SK-N-SH treated with all-trans-retinoic acid at 6 μM for 48 hours (cell line): ENCODE measurements around the gene HMOX1.

Experiments
- ATAC-seq: fragments of 200-7000 bp; cut with Tn5 transposase; 3 replicates; pipeline ENCODE4 v1.9.1; 2020; ENCODE audit warnings: mild to moderate bottlenecking, moderate library complexity
- ARNTL ChIP-seq: fragments of 450-650 bp; formaldehyde crosslinking; IDR thresholded peaks from 2 replicates; pipeline ENCODE4 v1.5.0; 2020; ENCODE audit warnings: low read depth, mild to moderate bottlenecking, moderate library complexity, borderline replicate concordance
- BACH2 ChIP-seq: fragments of 250-450 bp; sonication (Bioruptor Pico); IDR thresholded peaks from 2 replicates; pipeline ENCODE4 v1.9.0; 2021; ENCODE audit warnings: mild to moderate bottlenecking, borderline replicate concordance
- CSDC2 ChIP-seq: fragments of 250-450 bp; sonication (Bioruptor Pico); IDR thresholded peaks from 2 replicates; pipeline ENCODE4 v1.5.0; 2020; ENCODE audit warnings: mild to moderate bottlenecking, moderate library complexity
- ESRRG ChIP-seq: fragments of 250-450 bp; sonication (Bioruptor Pico); IDR thresholded peaks from 2 replicates; pipeline ENCODE4 v1.6.1; 2021; ENCODE audit warnings: mild to moderate bottlenecking
- GLIS3 ChIP-seq: fragments of 250-450 bp; sonication (Bioruptor Pico); IDR thresholded peaks from 2 replicates; pipeline ENCODE4 v1.5.0; 2020; ENCODE audit warnings: mild to moderate bottlenecking, moderate library complexity
- OSR1 ChIP-seq: fragments of 250-450 bp; sonication (Bioruptor Pico); IDR thresholded peaks from 2 replicates; pipeline ENCODE4 v1.8.0; 2022; ENCODE audit warnings: moderate library complexity, mild to moderate bottlenecking, inconsistent platforms
- PPARA ChIP-seq: fragments of 250-450 bp; sonication (Bioruptor Pico); IDR thresholded peaks from 2 replicates; pipeline ENCODE4 v1.5.0; 2020; ENCODE audit warnings: mild to moderate bottlenecking, borderline replicate concordance
- RARB ChIP-seq: fragments of 250-450 bp; sonication (Bioruptor Pico); IDR thresholded peaks from 2 replicates; pipeline ENCODE4 v1.8.0; 2021; ENCODE audit warnings: mild to moderate bottlenecking, moderate library complexity
- SNAI2 ChIP-seq: fragments of 250-450 bp; sonication (Bioruptor Pico); IDR thresholded peaks from 2 replicates; pipeline ENCODE4 v1.5.0; 2020; ENCODE audit warnings: mild to moderate bottlenecking, moderate library complexity
- TCF4 ChIP-seq: fragments of 250-450 bp; sonication (Bioruptor Pico); IDR thresholded peaks from 2 replicates; pipeline ENCODE4 v1.8.0; 2021; ENCODE audit warnings: mild to moderate bottlenecking, moderate library complexity, borderline replicate concordance
- TOX ChIP-seq: fragments of 250-450 bp; sonication (Bioruptor Pico); IDR thresholded peaks from 2 replicates; pipeline ENCODE4 v1.8.0; 2021; ENCODE audit warnings: mild to moderate bottlenecking, moderate library complexity, borderline replicate concordance
- ZFP3 ChIP-seq: fragments of 250-450 bp; sonication (Bioruptor Pico); IDR thresholded peaks from 2 replicates; pipeline ENCODE4 v1.5.0; 2020; ENCODE audit warnings: mild to moderate bottlenecking, moderate library complexity
- ZFP30 ChIP-seq: fragments of 450-650 bp; formaldehyde crosslinking; IDR thresholded peaks from 2 replicates; pipeline ENCODE4 v1.5.0; 2022; ENCODE audit warnings: mild to moderate bottlenecking, moderate library complexity
- ZNF70 ChIP-seq: fragments of 450-650 bp; formaldehyde crosslinking; IDR thresholded peaks from 2 replicates; pipeline ENCODE4 v1.5.0; 2020; ENCODE audit warnings: mild to moderate bottlenecking, moderate library complexity
- ZNF8 ChIP-seq: fragments of 450-650 bp; formaldehyde crosslinking; IDR thresholded peaks from 2 replicates; pipeline ENCODE4 v1.5.0; 2020; ENCODE audit warnings: mild to moderate bottlenecking, moderate library complexity
- TF ChIP-seq, protein P1 (sequence below): fragments of 250-450 bp; sonication (Bioruptor Pico); IDR thresholded peaks from 2 replicates; pipeline ENCODE4 v1.5.1; 2021; ENCODE audit warnings: mild to moderate bottlenecking, moderate library complexity
- TF ChIP-seq, protein P2 (sequence below): fragments of 250-450 bp; sonication (Bioruptor Pico); IDR thresholded peaks from 2 replicates; pipeline ENCODE4 v1.8.0; 2020; ENCODE audit warnings: mild to moderate bottlenecking, moderate library complexity, borderline replicate concordance
- TF ChIP-seq, protein P3 (sequence below): fragments of 250-450 bp; sonication (Bioruptor Pico); IDR thresholded peaks from 2 replicates; pipeline ENCODE4 v1.5.0; 2020; ENCODE audit warnings: mild to moderate bottlenecking, moderate library complexity
- TF ChIP-seq, protein P4 (sequence below): fragments of 250-450 bp; sonication (Bioruptor Pico); IDR thresholded peaks from 2 replicates; pipeline ENCODE4 v1.5.1; 2020; ENCODE audit warnings: low read depth, mild to moderate bottlenecking, moderate library complexity
- TF ChIP-seq, protein P5 (sequence below): fragments of 250-450 bp; sonication (Bioruptor Pico); IDR thresholded peaks from 2 replicates; pipeline ENCODE4 v1.8.0; 2021; ENCODE audit warnings: low read depth, mild to moderate bottlenecking, moderate library complexity, borderline replicate concordance

HMOX1 gene

DNA sequence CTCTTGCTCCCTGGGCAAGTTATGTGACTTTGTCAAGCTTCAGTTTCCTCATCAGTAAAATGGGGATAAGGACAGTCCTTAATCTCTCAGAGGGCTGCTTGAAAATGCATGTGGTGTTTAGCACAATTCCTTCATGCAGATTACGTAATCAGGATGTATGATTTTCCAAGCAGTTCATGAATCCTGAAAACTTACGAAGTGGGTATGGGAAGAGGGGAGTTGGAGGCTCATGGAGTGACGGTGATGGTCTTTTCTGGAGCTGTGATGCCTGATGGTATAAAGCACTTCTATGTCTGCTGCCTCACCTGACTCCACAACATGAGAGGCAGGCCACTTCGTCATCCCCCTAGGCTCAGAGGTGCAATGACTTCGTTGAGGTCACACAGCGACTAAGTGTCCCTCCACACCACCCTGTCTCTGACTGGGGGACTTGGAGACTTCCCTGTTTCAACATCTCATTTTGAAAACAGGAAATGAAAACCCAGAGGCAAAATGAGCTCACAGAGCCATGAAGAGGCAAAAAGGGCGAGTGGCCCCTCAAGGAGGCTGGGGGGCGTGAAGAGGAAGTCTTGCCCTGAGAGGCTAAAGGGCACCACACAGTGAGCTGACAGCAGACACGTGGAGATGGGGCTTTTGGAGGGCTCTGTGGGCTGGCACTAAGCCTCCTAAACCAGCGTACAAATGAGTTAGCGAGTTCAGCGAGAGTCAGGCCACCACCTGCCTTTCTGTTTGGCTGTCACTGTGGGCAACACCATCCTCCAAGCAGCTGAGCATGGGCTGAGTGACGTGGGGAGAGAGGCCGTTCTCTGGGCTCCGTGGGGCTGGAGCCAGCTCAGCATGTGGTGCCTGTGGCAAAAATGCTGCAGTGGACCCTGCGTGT, 29.1 kb downstream of the HMOX1 start:
- ATAC-seq, result no peak
- no peak for TF ChIP-seq ZFP3 (CRISPR knock-in tag)
- TF ChIP-seq CSDC2 (CRISPR knock-in tag), result no peak
- no peak for TF ChIP-seq BACH2
- TF ChIP-seq, protein P1, sequence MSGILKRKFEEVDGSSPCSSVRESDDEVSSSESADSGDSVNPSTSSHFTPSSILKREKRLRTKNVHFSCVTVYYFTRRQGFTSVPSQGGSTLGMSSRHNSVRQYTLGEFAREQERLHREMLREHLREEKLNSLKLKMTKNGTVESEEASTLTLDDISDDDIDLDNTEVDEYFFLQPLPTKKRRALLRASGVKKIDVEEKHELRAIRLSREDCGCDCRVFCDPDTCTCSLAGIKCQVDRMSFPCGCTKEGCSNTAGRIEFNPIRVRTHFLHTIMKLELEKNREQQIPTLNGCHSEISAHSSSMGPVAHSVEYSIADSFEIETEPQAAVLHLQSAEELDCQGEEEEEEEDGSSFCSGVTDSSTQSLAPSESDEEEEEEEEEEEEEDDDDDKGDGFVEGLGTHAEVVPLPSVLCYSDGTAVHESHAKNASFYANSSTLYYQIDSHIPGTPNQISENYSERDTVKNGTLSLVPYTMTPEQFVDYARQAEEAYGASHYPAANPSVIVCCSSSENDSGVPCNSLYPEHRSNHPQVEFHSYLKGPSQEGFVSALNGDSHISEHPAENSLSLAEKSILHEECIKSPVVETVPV (CRISPR knock-in tag), result no peak
- TF ChIP-seq, protein P2, sequence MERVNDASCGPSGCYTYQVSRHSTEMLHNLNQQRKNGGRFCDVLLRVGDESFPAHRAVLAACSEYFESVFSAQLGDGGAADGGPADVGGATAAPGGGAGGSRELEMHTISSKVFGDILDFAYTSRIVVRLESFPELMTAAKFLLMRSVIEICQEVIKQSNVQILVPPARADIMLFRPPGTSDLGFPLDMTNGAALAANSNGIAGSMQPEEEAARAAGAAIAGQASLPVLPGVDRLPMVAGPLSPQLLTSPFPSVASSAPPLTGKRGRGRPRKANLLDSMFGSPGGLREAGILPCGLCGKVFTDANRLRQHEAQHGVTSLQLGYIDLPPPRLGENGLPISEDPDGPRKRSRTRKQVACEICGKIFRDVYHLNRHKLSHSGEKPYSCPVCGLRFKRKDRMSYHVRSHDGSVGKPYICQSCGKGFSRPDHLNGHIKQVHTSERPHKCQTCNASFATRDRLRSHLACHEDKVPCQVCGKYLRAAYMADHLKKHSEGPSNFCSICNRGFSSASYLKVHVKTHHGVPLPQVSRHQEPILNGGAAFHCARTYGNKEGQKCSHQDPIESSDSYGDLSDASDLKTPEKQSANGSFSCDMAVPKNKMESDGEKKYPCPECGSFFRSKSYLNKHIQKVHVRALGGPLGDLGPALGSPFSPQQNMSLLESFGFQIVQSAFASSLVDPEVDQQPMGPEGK (CRISPR knock-in tag), result no peak
- TF ChIP-seq OSR1 (CRISPR knock-in tag), result no peak
- TF ChIP-seq ARNTL, result no peak
- no peak for TF ChIP-seq ESRRG (CRISPR knock-in tag)
- TF ChIP-seq, protein P3, sequence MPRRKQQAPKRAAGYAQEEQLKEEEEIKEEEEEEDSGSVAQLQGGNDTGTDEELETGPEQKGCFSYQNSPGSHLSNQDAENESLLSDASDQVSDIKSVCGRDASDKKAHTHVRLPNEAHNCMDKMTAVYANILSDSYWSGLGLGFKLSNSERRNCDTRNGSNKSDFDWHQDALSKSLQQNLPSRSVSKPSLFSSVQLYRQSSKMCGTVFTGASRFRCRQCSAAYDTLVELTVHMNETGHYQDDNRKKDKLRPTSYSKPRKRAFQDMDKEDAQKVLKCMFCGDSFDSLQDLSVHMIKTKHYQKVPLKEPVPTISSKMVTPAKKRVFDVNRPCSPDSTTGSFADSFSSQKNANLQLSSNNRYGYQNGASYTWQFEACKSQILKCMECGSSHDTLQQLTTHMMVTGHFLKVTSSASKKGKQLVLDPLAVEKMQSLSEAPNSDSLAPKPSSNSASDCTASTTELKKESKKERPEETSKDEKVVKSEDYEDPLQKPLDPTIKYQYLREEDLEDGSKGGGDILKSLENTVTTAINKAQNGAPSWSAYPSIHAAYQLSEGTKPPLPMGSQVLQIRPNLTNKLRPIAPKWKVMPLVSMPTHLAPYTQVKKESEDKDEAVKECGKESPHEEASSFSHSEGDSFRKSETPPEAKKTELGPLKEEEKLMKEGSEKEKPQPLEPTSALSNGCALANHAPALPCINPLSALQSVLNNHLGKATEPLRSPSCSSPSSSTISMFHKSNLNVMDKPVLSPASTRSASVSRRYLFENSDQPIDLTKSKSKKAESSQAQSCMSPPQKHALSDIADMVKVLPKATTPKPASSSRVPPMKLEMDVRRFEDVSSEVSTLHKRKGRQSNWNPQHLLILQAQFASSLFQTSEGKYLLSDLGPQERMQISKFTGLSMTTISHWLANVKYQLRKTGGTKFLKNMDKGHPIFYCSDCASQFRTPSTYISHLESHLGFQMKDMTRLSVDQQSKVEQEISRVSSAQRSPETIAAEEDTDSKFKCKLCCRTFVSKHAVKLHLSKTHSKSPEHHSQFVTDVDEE, result no peak
- TF ChIP-seq, protein P4, sequence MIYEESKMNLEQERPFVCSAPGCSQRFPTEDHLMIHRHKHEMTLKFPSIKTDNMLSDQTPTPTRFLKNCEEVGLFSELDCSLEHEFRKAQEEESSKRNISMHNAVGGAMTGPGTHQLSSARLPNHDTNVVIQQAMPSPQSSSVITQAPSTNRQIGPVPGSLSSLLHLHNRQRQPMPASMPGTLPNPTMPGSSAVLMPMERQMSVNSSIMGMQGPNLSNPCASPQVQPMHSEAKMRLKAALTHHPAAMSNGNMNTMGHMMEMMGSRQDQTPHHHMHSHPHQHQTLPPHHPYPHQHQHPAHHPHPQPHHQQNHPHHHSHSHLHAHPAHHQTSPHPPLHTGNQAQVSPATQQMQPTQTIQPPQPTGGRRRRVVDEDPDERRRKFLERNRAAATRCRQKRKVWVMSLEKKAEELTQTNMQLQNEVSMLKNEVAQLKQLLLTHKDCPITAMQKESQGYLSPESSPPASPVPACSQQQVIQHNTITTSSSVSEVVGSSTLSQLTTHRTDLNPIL (CRISPR knock-in tag), result no peak
- no peak for TF ChIP-seq PPARA

DNA sequence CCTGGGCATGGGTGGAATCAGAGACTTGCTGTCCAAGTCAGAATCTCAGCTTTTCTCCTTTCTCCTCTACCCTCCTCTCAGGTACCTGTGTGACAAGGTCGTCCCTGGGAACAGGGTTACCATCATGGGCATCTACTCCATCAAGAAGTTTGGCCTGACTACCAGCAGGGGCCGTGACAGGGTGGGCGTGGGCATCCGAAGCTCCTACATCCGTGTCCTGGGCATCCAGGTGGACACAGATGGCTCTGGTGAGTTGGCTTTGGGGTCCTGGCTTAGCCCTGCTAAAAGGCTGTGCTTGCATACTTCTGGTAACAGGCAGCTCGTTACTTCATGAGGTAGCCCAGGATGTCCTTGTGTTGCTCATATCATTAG, 29.8 kb downstream of the HMOX1 start:
- no peak for ATAC-seq
- TF ChIP-seq BACH2, result no peak
- TF ChIP-seq, protein P1 (CRISPR knock-in tag), result no peak
- no peak for TF ChIP-seq RARB
- no peak for TF ChIP-seq TOX
- TF ChIP-seq ZFP30 (CRISPR knock-in tag), result no peak
- TF ChIP-seq OSR1 (CRISPR knock-in tag), result no peak
- TF ChIP-seq ZNF70 (CRISPR knock-in tag), result no peak
- TF ChIP-seq, protein P5, sequence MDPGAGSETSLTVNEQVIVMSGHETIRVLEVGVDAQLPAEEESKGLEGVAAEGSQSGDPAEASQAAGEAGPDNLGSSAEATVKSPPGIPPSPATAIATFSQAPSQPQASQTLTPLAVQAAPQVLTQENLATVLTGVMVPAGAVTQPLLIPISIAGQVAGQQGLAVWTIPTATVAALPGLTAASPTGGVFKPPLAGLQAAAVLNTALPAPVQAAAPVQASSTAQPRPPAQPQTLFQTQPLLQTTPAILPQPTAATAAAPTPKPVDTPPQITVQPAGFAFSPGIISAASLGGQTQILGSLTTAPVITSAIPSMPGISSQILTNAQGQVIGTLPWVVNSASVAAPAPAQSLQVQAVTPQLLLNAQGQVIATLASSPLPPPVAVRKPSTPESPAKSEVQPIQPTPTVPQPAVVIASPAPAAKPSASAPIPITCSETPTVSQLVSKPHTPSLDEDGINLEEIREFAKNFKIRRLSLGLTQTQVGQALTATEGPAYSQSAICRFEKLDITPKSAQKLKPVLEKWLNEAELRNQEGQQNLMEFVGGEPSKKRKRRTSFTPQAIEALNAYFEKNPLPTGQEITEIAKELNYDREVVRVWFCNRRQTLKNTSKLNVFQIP (CRISPR knock-in tag), result no peak
- TF ChIP-seq ESRRG (CRISPR knock-in tag), result no peak
- TF ChIP-seq TCF4, result no peak
- no peak for TF ChIP-seq ARNTL
- TF ChIP-seq, protein P2 (CRISPR knock-in tag), result no peak
- TF ChIP-seq ZNF8 (CRISPR knock-in tag), result no peak
- TF ChIP-seq, protein P3, result no peak
- TF ChIP-seq CSDC2 (CRISPR knock-in tag), result no peak
- no peak for TF ChIP-seq GLIS3 (CRISPR knock-in tag)
- no peak for TF ChIP-seq SNAI2 (CRISPR knock-in tag)
